CD4-positive, alpha-beta T cell treated with Interleukin-2 at 100 ng/mL for 4 hours (primary cell): ENCODE results near the gene PEMT.

Source experiments
- DNase-seq: peaks from one replicate; pipeline ENCODE4 v3.0.0-alpha.2; 2020; ENCODE audit warnings: low spot score

PEMT gene

GRCh38 chr17:17514993-17515933 lies 76.2 kb downstream of the PEMT start:
- no peak for DNase-seq

- no peak for DNase-seq
Observed at GRCh38 chr17:17514361-17514992, 77.0 kb downstream of the PEMT start.

- DNase-seq: no peak
Observed at GRCh38 chr17:17513626-17514025, 77.9 kb downstream of the PEMT start.

- DNase-seq: no peak
Observed at GRCh38 chr17:17512866-17513265, 78.6 kb downstream of the PEMT start.

GRCh38 chr17:17511881-17512858 lies 79.3 kb downstream of the PEMT start:
- no peak for DNase-seq

- no peak for DNase-seq
Observed at GRCh38 chr17:17511293-17511741, 80.2 kb downstream of the PEMT start.

- DNase-seq: no peak
Observed at GRCh38 chr17:17510456-17511292, 80.8 kb downstream of the PEMT start.

GRCh38 chr17:17509601-17510425 lies 81.7 kb downstream of the PEMT start:
- DNase-seq: no peak

- no peak for DNase-seq
Observed at GRCh38 chr17:17508646-17509591, 82.6 kb downstream of the PEMT start.

- no peak for DNase-seq
Observed at GRCh38 chr17:17508019-17508535, 83.4 kb downstream of the PEMT start.

- no peak for DNase-seq
Observed at GRCh38 chr17:17507465-17508011, 84.0 kb downstream of the PEMT start.

GRCh38 chr17:17506893-17507464 lies 84.5 kb downstream of the PEMT start:
- DNase-seq: no peak

- DNase-seq: no peak
Observed at GRCh38 chr17:17506181-17506741, 85.2 kb downstream of the PEMT start.

- no peak for DNase-seq
Observed at GRCh38 chr17:17505610-17506171, 85.8 kb downstream of the PEMT start.

- DNase-seq: no peak
Observed at GRCh38 chr17:17505151-17505550, 86.4 kb downstream of the PEMT start.

- DNase-seq: no peak
Observed at GRCh38 chr17:17504341-17505140, 87.0 kb downstream of the PEMT start.
